AG10803 (cell line): ENCODE measurements around the gene ALDH9A1.
A peak's percentile ranks its signal among the peaks of the same experiment; 100 is the strongest.

Experiments used
- DNase-seq: peaks from one replicate; pipeline ENCODE4 v3.0.0; 2010; ENCODE audit warnings: low read depth
- H3K4me3 ChIP-seq: 2 replicates; pipeline ENCODE4 v1.5.1; 2011; ENCODE audit warnings: mild to moderate bottlenecking, low read length, control low read depth
- CTCF ChIP-seq: conservative IDR thresholded peaks from 2 replicates; pipeline ENCODE4 v1.5.1; 2011; ENCODE audit warnings: mild to moderate bottlenecking, low read length, control low read depth, inconsistent platforms

The ALDH9A1 gene

GRCh38 chr1:165633614-165634013 lies 64.7 kb downstream of the ALDH9A1 start:
- no peak for TF ChIP-seq CTCF
- H3K4me3 ChIP-seq: peak overlapping the region; percentile 27
- DNase-seq: peak; percentile 61

GRCh38 chr1:165632491-165632890 lies 65.9 kb downstream of the ALDH9A1 start:
- peak overlapping the region; percentile 94 for H3K4me3 ChIP-seq
- no peak for DNase-seq
- no peak for TF ChIP-seq CTCF

- DNase-seq: no peak
- TF ChIP-seq CTCF: no peak
- peak overlapping the region; percentile 94 for H3K4me3 ChIP-seq
Observed at GRCh38 chr1:165632152-165632469, 66.3 kb downstream of the ALDH9A1 start.

- DNase-seq: peak; percentile 85
- H3K4me3 ChIP-seq: peak overlapping the region; percentile 94
- peak; percentile 36 for TF ChIP-seq CTCF
Observed at GRCh38 chr1:165631342-165632151, 66.8 kb downstream of the ALDH9A1 start.

GRCh38 chr1:165630629-165631341 lies 67.6 kb downstream of the ALDH9A1 start, which contains the start of gene MGST3:
TSS of gene MGST3 (plus strand) at chr1:165631234. CDS start at chr1:165649848, 18,614 bp downstream.
- peak; percentile 96 for DNase-seq

GRCh38 chr1:165629848-165630628 lies 68.3 kb downstream of the ALDH9A1 start:
- peak overlapping the region; percentile 94 for H3K4me3 ChIP-seq
- no peak for TF ChIP-seq CTCF
- DNase-seq: no peak

More at GRCh38 chr1:165630629-165631341, 67.6 kb downstream of the ALDH9A1 start, which contains the start of gene MGST3:
- H3K4me3 ChIP-seq: peak within 1 kb of the TSS; percentile 94
- TF ChIP-seq CTCF: no peak
